GM21576 (cell line): ENCODE measurements around the gene CSNK1A1.
A peak's percentile ranks its signal among the peaks of the same experiment; 100 is the strongest.
"Not testable (repeated sequence)": the region's sequence is repeated elsewhere in the genome, so short reads cannot be mapped to it uniquely, and the experiment has no call there.

Source experiments
- ATAC-seq: cut with Tn5 transposase; IDR thresholded peaks from one replicate; pipeline ENCODE4 v1.9.1; 2021; ENCODE audit warnings: mild to moderate bottlenecking, moderate library complexity; ENCODE audit not compliant: unreplicated experiment

CSNK1A1 gene

DNA sequence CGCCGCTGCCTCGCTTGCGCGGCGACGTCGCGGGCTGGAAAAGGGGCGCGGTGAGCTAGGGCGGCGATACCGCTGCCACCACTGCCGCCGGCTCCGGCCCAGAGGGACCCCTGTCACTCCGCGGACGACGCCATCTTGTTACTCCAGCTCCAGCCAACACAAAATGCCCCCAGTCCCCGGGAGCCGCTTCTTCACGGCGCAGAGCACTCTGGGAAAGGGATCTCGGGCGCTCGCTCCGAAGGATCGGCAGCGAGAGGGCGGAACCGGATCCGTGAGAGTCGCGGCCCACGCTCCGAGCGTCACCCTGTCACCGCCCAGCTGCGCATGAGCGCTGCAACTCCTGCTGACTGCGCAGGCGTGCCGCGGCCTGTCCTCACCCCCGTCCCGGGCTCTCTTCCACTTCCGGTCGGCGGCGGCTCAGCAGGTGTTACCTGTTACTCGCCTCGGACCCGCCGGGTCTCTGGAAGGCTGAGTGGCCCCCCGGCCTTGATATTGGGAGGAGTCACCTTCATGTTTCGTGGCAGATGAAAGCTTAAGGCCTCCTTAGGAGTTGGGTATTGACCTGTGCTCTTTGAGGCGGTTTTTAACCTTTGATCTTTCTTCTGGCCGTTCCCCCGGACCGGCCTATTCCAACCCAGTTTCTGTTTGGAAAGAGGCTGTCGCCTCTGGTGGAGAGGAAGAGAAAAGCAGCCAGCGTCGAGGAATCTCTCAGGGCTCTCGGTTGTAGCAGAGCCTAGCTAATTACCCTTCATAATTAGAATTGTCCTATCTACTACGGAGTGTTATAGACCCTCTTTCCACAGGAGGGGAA, at the start of gene CSNK1A1:
CSNK1A1 (minus strand) TSS at position 213 of the 811 bp plus-strand sequence. CDS start 475 bp downstream, outside the sequence.
- ATAC-seq, result peak; percentile 89

GRCh38 chr5:149600932-149601331, 49.7 kb upstream of the CSNK1A1 start:
- no peak for ATAC-seq

DNA sequence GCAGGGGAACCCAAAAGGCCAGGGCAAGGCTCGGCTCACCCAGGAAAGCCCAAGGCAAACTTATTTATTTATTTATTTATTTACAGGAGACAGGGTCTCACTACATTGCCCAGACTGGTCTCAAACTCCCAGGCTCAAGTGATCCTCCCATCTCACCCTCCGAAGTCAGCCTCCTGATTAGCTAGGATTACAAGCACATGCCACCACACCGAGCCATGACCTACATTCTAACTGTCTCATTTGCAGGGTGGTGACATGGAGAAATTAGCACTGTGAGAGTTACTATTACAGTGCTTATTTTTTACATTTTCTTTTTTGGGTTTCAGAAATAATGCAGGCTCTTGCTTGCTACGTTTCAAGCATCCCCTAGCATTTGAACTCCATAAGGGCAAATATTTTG, 48.1 kb upstream of the CSNK1A1 start:
- ATAC-seq, result no peak

DNA sequence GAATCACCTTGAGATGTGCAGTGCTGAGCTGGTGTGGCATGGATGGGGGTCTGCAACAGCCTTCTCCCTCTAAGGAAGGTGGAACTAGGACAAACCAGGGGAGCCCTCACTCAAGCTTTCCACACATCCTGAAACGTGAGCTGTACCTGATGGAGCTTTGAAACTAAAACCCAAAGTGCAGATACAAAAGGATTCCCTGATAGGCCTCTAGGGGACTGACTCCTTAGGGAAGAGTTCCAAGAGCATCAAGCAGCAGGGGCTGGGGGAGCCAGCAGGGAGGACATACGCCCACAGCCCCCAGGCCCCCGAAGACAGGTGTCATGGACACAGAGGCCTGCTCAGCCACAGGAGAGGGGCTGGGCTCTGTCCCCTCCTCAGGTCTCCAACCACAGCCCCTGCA, 47.7 kb upstream of the CSNK1A1 start:
- ATAC-seq, result no peak

DNA sequence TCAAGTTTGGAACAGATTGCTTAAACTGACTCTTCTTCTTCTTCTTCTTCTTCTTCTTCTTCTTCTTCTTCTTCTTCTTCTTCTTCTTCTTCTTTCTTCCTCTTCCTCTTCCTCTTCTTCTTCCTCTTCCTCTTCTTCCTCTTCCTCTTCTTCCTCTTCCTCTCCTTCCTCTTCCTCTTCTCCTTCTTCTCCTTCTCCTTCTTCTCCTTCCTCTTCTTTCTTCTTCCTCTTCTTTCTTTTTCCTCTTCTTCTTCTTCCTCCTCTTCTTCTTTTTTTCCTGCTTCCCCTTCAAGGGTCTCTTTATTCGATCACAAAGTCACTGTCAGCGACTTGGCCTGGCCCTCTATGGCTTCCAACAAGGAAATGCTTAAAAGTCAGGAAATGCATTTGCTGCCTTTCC, 47.0 kb upstream of the CSNK1A1 start:
- not testable (repeated sequence) for ATAC-seq

DNA sequence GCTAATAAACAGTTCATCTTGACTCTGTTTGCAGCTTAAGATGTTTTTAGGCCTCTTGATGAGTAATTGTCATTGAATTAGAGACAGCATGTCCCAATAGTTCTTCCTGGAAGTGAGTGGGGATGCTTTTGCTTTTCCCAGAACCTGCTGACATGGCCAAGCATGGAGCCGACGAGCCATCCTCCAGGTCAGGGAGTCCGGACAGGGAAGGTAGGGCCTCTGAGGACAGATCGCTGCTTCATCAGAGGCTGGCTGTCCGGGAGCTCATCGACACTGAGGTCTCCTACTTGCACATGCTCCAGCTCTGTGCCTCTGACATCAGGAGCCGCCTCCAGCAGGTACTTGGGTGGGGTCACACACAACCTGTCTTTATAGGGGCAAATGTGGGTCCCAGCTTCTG, 46.4 kb upstream of the CSNK1A1 start:
- no peak for ATAC-seq

DNA sequence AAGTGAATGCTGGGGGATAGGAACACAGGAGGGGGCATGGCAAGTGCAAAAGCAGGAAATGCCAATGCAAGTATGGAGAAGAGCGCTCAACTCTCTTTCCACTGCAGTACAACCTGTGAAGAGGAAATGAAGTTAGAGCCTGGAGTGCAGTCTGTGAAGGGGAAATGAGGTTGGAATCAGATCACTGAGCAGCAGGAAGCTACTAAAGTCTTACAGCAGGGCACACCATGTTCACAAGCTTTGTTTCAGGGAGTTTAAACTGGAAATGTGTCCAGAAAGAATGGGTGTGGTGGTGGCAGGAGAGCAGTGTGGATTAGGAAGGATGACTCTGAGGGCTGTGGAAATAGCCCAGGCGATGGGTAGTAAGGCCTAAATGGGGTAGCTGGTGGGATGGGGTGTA, 45.5 kb upstream of the CSNK1A1 start:
- ATAC-seq, result no peak

- ATAC-seq, result not testable (repeated sequence)
These were observed 43.9 kb upstream of the CSNK1A1 start for GRCh38 chr5:149595105-149595504.

GRCh38 chr5:149594206-149594895, 43.1 kb upstream of the CSNK1A1 start:
- no peak for ATAC-seq

DNA sequence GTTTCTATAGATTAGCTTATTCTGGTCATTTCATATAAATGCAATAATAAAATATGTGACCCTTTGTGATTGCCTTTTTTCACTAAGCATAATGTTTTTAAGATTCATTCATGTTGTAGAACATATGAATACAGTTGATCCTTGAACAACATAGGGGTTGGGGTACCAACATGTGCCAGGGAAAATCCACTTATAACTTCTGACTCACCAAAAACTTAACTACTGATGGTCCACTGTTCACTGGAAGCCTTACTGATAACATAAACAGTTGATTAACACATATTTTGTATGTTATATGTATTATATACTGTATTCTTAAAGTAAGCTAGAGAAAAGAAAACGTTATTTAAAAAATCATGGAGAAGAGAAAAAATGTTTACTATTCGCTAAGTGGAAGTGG, 42.1 kb upstream of the CSNK1A1 start:
- no peak for ATAC-seq

DNA sequence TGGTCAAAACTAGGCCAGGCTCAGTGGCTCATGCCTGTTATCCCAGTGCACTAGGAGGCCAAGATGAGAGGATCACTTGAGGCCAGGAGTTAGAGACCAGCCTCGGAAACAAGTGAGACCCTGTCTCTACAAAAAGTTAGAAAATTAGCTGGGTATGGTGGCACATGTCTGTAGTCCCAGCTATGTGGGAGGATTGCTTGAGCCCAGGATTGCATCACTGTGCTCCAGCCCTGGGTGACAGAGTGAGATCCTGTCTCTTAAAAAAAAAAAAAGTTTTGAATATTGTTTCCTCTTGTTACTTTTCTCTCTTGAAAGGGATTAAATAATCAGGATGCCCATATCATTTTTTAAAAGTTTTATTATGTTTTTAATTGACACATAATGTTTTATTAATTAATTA, 37.7 kb upstream of the CSNK1A1 start:
- ATAC-seq, result no peak

- ATAC-seq, result no peak
These were observed 35.6 kb upstream of the CSNK1A1 start for GRCh38 chr5:149586708-149587318.

DNA sequence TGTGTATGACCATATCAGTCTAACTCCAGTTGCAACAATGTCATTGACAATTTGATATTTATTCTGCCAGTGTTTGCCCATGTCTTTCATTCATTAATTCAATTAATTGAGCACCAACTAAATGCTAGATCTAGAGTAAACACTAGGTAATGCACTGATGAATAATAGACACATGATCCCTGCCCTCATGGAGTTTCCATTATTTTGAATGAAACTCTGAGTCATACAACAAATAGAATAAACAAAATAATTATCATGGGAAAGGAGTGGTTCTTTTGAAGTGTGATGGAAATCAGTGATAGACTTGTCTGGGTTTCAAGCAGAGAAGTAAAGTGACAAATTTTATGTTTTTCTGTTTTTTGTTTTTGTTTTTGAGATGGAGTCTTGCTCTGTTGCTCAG, 34.7 kb upstream of the CSNK1A1 start:
- ATAC-seq, result no peak

- no peak for ATAC-seq
These were observed 32.9 kb upstream of the CSNK1A1 start for GRCh38 chr5:149584121-149584520.

DNA sequence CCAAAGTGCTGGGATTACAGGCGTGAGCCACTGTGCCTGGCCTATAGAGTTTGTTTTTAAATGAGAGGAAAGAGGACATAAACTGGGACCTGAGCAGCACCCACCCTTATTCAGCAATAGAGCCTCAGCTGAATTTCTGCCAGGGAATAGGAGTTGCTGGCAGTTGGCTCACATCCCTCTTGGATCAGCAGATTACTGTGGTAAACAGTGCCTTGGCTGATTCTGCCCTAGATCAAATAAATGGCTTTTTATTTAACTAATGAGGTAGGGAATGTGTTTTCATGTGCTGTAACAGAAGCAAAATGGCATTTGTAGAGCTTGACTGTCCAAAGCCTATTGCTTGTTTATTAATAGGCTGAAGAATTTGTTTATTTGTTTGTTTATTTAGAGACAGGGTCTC, 32.2 kb upstream of the CSNK1A1 start:
- ATAC-seq, result no peak

DNA sequence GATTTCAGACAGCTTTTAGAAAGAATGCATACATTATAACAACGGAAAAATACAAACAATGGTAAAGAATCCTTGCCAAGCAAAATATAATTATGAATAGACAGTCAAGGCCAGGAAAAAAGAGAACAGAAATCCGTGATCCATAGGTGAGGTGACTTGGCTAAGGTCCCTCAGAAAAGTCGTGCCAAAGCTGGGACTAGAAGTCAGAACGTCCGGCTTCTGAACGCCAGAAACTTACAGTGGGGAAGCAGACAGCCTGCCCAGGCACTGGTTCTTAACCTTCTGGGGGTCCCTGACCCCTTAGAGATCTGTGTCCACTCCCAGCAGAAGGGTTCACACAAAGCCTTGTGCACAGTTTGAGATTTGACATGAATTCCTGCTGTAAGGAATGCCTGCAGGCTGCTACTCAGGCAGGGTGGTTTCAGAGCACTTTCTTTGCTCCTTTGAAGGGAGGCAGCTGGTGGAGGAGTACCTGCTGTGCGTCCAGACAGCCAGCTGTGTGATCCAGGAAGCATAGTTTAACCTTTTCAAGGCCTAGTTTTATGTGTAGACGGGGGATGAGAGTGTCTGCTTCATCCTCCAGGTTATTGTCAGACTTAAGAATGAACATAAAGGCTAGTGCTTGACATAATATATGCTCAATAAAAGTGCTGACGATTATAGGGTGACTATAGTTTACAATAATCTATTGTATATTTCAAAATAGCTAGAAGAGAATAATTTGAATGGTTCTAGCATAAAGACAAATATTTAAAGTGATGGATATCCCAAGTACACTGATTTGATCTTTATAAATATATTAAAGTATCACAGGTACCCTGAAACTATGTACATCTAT, 30.9 kb upstream of the CSNK1A1 start:
- no peak for ATAC-seq

DNA sequence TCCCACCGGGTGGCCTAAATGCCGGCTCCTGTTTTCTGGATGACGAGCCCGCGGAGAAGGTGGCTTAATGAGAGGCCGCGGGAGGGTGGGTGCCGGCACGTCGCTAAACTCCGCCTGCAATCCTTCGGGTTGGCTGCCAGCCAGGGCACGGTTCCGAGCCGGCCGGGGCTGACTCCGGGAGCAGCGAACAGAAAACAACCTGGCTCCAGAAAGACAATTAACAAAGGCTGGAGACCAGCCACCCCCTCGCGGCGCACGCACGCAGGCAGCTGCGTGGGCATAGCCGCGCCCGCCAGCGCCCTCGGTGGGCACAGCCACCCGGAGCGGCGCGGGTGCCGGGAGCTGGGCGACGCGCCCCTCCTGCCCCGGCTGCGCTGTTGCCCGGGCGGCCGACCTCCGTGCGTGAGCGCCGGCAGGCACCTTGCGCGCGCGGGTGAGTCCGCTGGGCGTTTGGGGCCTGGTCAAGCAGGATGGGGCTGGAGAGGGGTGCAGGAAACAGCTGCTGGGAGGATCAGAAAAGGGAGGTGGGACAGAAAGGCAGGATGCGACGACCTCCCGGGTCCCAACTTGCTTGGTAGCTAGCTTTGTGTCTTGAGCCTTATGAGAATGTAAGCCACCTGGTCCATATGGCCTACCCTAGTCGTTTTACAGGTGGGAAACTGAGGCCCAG, 30.1 kb upstream of the CSNK1A1 start, which contains the start of gene ARHGEF37:
ARHGEF37 (plus strand) TSS at position 307 of the 670 bp plus-strand sequence. CDS start 16,272 bp downstream, outside the sequence.
- no peak for ATAC-seq

GRCh38 chr5:149580808-149581191, 29.6 kb upstream of the CSNK1A1 start:
- ATAC-seq, result no peak

DNA sequence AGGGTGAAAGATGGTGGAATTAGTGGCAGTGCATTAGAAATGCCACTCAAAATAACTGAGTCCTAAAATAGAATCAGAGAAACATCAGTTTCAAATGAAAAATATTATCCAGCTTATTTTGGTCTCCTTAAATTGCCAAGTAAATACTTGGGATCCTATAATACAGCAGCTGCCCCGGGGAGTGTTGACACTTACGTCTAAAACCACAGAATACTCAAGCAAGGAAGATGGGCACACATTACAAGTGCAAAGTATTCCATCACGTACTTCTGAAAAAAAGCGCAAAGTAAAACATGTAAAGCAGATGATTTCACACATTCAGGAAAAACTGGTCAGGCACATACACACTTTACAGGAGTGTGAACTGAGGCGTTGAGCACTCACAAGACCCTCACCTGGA, 27.7 kb upstream of the CSNK1A1 start:
- no peak for ATAC-seq

DNA sequence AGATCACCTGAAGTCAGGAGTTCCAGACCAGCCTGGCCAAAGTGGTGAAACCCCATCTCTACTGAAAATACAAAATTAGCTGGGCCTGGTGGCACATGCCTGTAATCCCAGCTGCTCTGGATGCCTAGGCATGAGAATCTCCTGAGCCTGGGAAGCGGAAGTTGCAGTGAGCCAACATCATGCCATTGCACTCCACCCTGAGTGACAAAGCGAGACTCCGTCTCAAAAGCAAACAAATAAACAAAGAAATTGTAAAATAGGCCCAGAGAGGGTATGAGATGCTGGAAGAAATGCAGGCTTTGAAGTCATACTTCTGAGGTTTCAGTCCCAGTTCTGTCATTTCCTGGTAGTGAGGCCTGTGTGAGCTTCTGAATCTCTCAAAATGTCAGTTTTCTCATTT, 24.8 kb upstream of the CSNK1A1 start:
- ATAC-seq, result no peak
